KMS-11 (cell line): Measurements from ENCODE around the gene SPRED2.

Experiments
- H2AFZ ChIP-seq: fragments of 200-600 bp; sonication (generic); 2 replicates; pipeline ENCODE4 v1.6.1; 2016; ENCODE audit warnings: antibody characterized with exemption, mixed run types, low read depth
- H3K27ac ChIP-seq: fragments of 200-600 bp; sonication (generic); 2 replicates; pipeline ENCODE4 v1.6.1; 2016; ENCODE audit warnings: mild to moderate bottlenecking, mixed run types
- H3K27me3 ChIP-seq: fragments of 200-600 bp; sonication (generic); 2 replicates; pipeline ENCODE4 v1.6.1; 2017; ENCODE audit warnings: mild to moderate bottlenecking, low read depth, mixed run types, moderate library complexity; ENCODE audit not compliant: insufficient read depth
- H3K36me3 ChIP-seq: fragments of 200-600 bp; sonication (generic); 2 replicates; pipeline ENCODE4 v1.6.1; 2017; ENCODE audit warnings: mild to moderate bottlenecking, mixed run types; ENCODE audit not compliant: insufficient read depth
- H3K4me1 ChIP-seq: fragments of 200-600 bp; sonication (generic); 2 replicates; pipeline ENCODE4 v1.6.1; 2016; ENCODE audit warnings: mild to moderate bottlenecking, low read depth, mixed run types; ENCODE audit not compliant: poor library complexity, severe bottlenecking
- H3K4me2 ChIP-seq: fragments of 200-600 bp; sonication (generic); 2 replicates; pipeline ENCODE4 v1.7.0; 2016; ENCODE audit warnings: mild to moderate bottlenecking, mixed run types
- H3K4me3 ChIP-seq: fragments of 200-600 bp; sonication (generic); IDR thresholded peaks from 2 replicates; pipeline ENCODE4 v1.6.1; 2017; ENCODE audit warnings: low read depth, low read length, mixed read lengths; ENCODE audit not compliant: insufficient read depth
- H3K79me2 ChIP-seq: fragments of 200-600 bp; sonication (generic); 2 replicates; pipeline ENCODE4 v1.6.1; 2016; ENCODE audit warnings: low read depth, mixed run types; ENCODE audit not compliant: insufficient read depth
- H3K9ac ChIP-seq: fragments of 200-600 bp; sonication (generic); 2 replicates; pipeline ENCODE4 v1.6.1; 2016; ENCODE audit warnings: mild to moderate bottlenecking, mixed run types
- H4K20me1 ChIP-seq: fragments of 200-600 bp; sonication (generic); 2 replicates; pipeline ENCODE4 v1.6.1; 2016; ENCODE audit warnings: mild to moderate bottlenecking, mixed run types; ENCODE audit not compliant: insufficient read depth
- CTCF ChIP-seq: fragments of 200-600 bp; sonication (generic); conservative IDR thresholded peaks from 2 replicates; pipeline ENCODE4 v1.6.1; 2017; ENCODE audit warnings: low read depth, mild to moderate bottlenecking, antibody characterized with exemption, low read length, moderate library complexity, mixed read lengths

Gene SPRED2

GRCh38 chr2:65263262-65263661 lies 169.1 kb downstream of the SPRED2 start:
- H2AFZ ChIP-seq = no peak overlapping the region
- peaks cover 21% of the 10 kb centered on the region for H3K4me1 ChIP-seq
- H3K27me3 ChIP-seq = no peaks in the 10 kb centered on the region
- H3K36me3 ChIP-seq = 0 out of 2 replicates have a peak, but pooled peaks cover 3% of the 10 kb centered on the region
- H3K4me3 ChIP-seq = no peak overlapping the region
- no peak overlapping the region for H3K4me2 ChIP-seq
- H3K27ac ChIP-seq = no peak overlapping the region
- TF ChIP-seq CTCF = no peak
- H3K79me2 ChIP-seq = peaks cover 6% of the 10 kb centered on the region; the same call in 1 of the 2 replicates
- no peaks in the 10 kb centered on the region for H4K20me1 ChIP-seq
- no peak overlapping the region for H3K9ac ChIP-seq

GRCh38 chr2:65261676-65262075 lies 170.7 kb downstream of the SPRED2 start:
- H3K79me2 ChIP-seq = peaks cover 6% of the 10 kb centered on the region; the same call in 1 of the 2 replicates
- no peaks in the 10 kb centered on the region for H4K20me1 ChIP-seq
- 0 out of 2 replicates have a peak, but pooled peaks cover 3% of the 10 kb centered on the region for H3K36me3 ChIP-seq
- H3K27me3 ChIP-seq = no peaks in the 10 kb centered on the region
- no peak overlapping the region for H2AFZ ChIP-seq
- peaks cover 13% of the 10 kb centered on the region for H3K4me1 ChIP-seq
- no peak overlapping the region for H3K27ac ChIP-seq
- TF ChIP-seq CTCF = no peak
- H3K4me3 ChIP-seq = no peak overlapping the region
- no peak overlapping the region for H3K9ac ChIP-seq
- no peak overlapping the region for H3K4me2 ChIP-seq
